H1 (cell line): ENCODE data around the gene TFB2M. TPM values are rescaled to one million over a fixed set of nuclear protein-coding genes. Genes with fewer than 3 reads are reported as not detected.
A peak's percentile ranks its signal among the peaks of the same experiment; 100 is the strongest.

Experiments
- CTCF ChIA-PET: fragments of 300-600 bp; sonication (Branson Sonifier 250); formaldehyde crosslinking; loops from one replicate; lab custom pipeline; 2021; ENCODE audit not compliant: partially characterized antibody; lab: Charles Lee
- POLR2A ChIA-PET: fragments of 300-600 bp; sonication (Branson Sonifier 250); formaldehyde crosslinking; loops from one replicate; lab custom pipeline; 2021; ENCODE audit warnings: inconsistent platforms; ENCODE audit not compliant: partially characterized antibody; lab: Charles Lee
- DNase-seq, 2 experiments: peaks; one replicate each; pipeline versions ENCODE4 v3.0.0 to v3.0.0-alpha.2; 2010 to 2022; ENCODE audit warnings: low spot score in 2 of 2, low read depth in 1 of 2, mixed read lengths in 1 of 2
- FAIRE-seq: peaks from 2 replicates; lab custom pipeline; 2011; peaks lifted over from hg19 to GRCh38; lab: Jason Lieb, UNC
- H2AFZ ChIP-seq: 2 replicates; pipeline ENCODE4 v1.8.1; 2012; ENCODE audit warnings: low read length, inconsistent platforms
- H2AK5ac ChIP-seq: 2 replicates; pipeline ENCODE4 v1.6.1; 2013; ENCODE audit warnings: low read depth, low read length
- H2BK120ac ChIP-seq: replicated peaks from 2 replicates; pipeline ENCODE3; 2013; ENCODE audit warnings: low read depth, low read length, inconsistent platforms
- H2BK12ac ChIP-seq: 2 replicates; pipeline ENCODE4 v1.6.1; 2013; ENCODE audit warnings: low read depth, low read length
- H2BK15ac ChIP-seq: 2 replicates; pipeline ENCODE4 v1.6.1; 2013; ENCODE audit warnings: low read length
- H2BK20ac ChIP-seq: 2 replicates; pipeline ENCODE4 v1.6.1; 2013; ENCODE audit warnings: low read length
- H2BK5ac ChIP-seq: 2 replicates; pipeline ENCODE4 v1.6.1; 2013; ENCODE audit warnings: low read depth, low read length
- H3K14ac ChIP-seq: 2 replicates; pipeline ENCODE4 v1.6.1; 2013; ENCODE audit warnings: inconsistent platforms; ENCODE audit not compliant: insufficient read length
- H3K18ac ChIP-seq: 2 replicates; pipeline ENCODE4 v1.6.1; 2013; ENCODE audit warnings: low read length; ENCODE audit errors: extremely low read depth
- H3K23ac ChIP-seq: 2 replicates; pipeline ENCODE4 v1.6.1; 2013; ENCODE audit warnings: inconsistent platforms; ENCODE audit not compliant: insufficient read length
- H3K23me2 ChIP-seq: 2 replicates; pipeline ENCODE4 v1.6.1; 2013; ENCODE audit warnings: low read depth, low read length
- H3K27ac ChIP-seq: 2 replicates; pipeline ENCODE4 v1.6.1; 2011; ENCODE audit warnings: low read depth, low read length, inconsistent platforms
- H3K27me3 ChIP-seq, 4 experiments: replicated peaks in 1 of 4; 1 replicate in 1 of 4; 2 replicates in 3 of 4; pipeline versions ENCODE4 v1.6.1 to v1.8.1; 2011 to 2013; ENCODE audit warnings: low read length in 3 of 4, mild to moderate bottlenecking in 3 of 4, inconsistent platforms in 2 of 4, mixed read lengths in 2 of 4, moderate library complexity in 1 of 4; ENCODE audit not compliant: control insufficient read depth in 3 of 4, insufficient read depth in 3 of 4; ENCODE audit errors: extremely low read depth in 1 of 4
- H3K36me3 ChIP-seq, 4 experiments: 2 replicates each; pipeline versions ENCODE4 v1.6.1 to v1.8.1; 2011 to 2013; ENCODE audit warnings: mild to moderate bottlenecking in 4 of 4, low read length in 3 of 4, moderate library complexity in 2 of 4, control low read depth in 1 of 4, inconsistent platforms in 1 of 4; ENCODE audit not compliant: insufficient read depth in 4 of 4, control insufficient read depth in 2 of 4
- H3K4ac ChIP-seq: replicated peaks from 2 replicates; pipeline ENCODE3; 2013; ENCODE audit warnings: low read length, low read depth, mixed read lengths, inconsistent platforms; ENCODE audit not compliant: insufficient read length
- H3K4me1 ChIP-seq, 4 experiments: replicated peaks in 1 of 4; 1 replicate in 1 of 4; 2 replicates in 3 of 4; pipeline versions ENCODE4 v1.6.1 to v1.8.1; 2011 to 2013; ENCODE audit warnings: low read length in 3 of 4, inconsistent platforms in 2 of 4, mixed read lengths in 1 of 4; ENCODE audit not compliant: insufficient read depth in 4 of 4, control insufficient read depth in 3 of 4
- H3K4me2 ChIP-seq, 2 experiments: 2 replicates each; pipeline versions ENCODE4 v1.6.1 to v1.8.1; 2011 to 2013; ENCODE audit warnings: low read depth in 2 of 2, low read length in 2 of 2, control low read depth in 1 of 2, inconsistent platforms in 1 of 2, mild to moderate bottlenecking in 1 of 2; ENCODE audit not compliant: insufficient read depth in 1 of 2
- H3K4me3 ChIP-seq, 4 experiments: fragments of 200-600, 300-600 bp in 1 of 4; sonication (generic), shearing (Covaris generic), sonication (Bioruptor Twin) in 1 of 4; 2 replicates each; pipeline versions ENCODE4 v1.5.1 to v1.8.1; 2011 to 2016; ENCODE audit warnings: low read length in 4 of 4, low read depth in 3 of 4, control low read depth in 2 of 4, inconsistent platforms in 2 of 4, mild to moderate bottlenecking in 2 of 4, mixed read lengths in 1 of 4, moderate library complexity in 1 of 4; ENCODE audit not compliant: insufficient read depth in 2 of 4; ENCODE audit errors: extremely low read depth in 1 of 4
- H3K56ac ChIP-seq: replicated peaks from 2 replicates; pipeline ENCODE3; 2013; ENCODE audit warnings: low read depth, mild to moderate bottlenecking, mixed read lengths, low read length, inconsistent platforms; ENCODE audit not compliant: insufficient read length
- H3K79me1 ChIP-seq: 2 replicates; pipeline ENCODE4 v1.6.1; 2013; ENCODE audit warnings: low read depth, low read length, control low read depth
- H3K79me2 ChIP-seq, 2 experiments: 2 replicates each; pipeline versions ENCODE4 v1.6.1 to v1.8.1; 2012 to 2013; ENCODE audit warnings: low read length in 2 of 2, mild to moderate bottlenecking in 2 of 2, inconsistent platforms in 1 of 2; ENCODE audit not compliant: insufficient read depth in 2 of 2, control insufficient read depth in 1 of 2
- H3K9ac ChIP-seq, 4 experiments: replicated peaks in 1 of 4; 1 replicate in 1 of 4; 2 replicates in 3 of 4; pipeline versions ENCODE4 v1.6.1 to v1.8.1; 2011 to 2013; ENCODE audit warnings: low read depth in 3 of 4, low read length in 3 of 4, control low read depth in 2 of 4, mild to moderate bottlenecking in 2 of 4, moderate library complexity in 2 of 4, inconsistent platforms in 1 of 4; ENCODE audit errors: extremely low read depth in 1 of 4
- H3K9me3 ChIP-seq, 2 experiments: 2 replicates each; pipeline versions ENCODE4 v1.6.1 to v1.8.1; 2012 to 2013; ENCODE audit warnings: mild to moderate bottlenecking in 2 of 2, moderate library complexity in 2 of 2, control low read depth in 1 of 2, inconsistent platforms in 1 of 2, low read depth in 1 of 2, low read length in 1 of 2, mixed read lengths in 1 of 2; ENCODE audit not compliant: insufficient read depth in 2 of 2
- H4K20me1 ChIP-seq, 2 experiments: replicated peaks in 1 of 2; 2 replicates each; pipeline versions ENCODE3 to v1.8.1; 2011 to 2013; ENCODE audit warnings: inconsistent platforms in 2 of 2, low read length in 2 of 2, mild to moderate bottlenecking in 1 of 2; ENCODE audit not compliant: insufficient read depth in 2 of 2, control insufficient read depth in 1 of 2
- H4K5ac ChIP-seq: 2 replicates; pipeline ENCODE4 v1.6.1; 2013; ENCODE audit warnings: low read length, low read depth, mixed read lengths, inconsistent platforms; ENCODE audit not compliant: insufficient read length
- H4K8ac ChIP-seq: 2 replicates; pipeline ENCODE4 v1.8.0; 2013; ENCODE audit warnings: mild to moderate bottlenecking, moderate library complexity, low read length, inconsistent platforms; ENCODE audit not compliant: insufficient read depth; ENCODE audit errors: extremely low read depth
- H4K91ac ChIP-seq: replicated peaks from 2 replicates; pipeline ENCODE3; 2013; ENCODE audit warnings: low read length, mixed read lengths, inconsistent platforms; ENCODE audit not compliant: insufficient read length
- NANOG ChIP-seq: IDR thresholded peaks from 2 replicates; pipeline ENCODE4 v1.6.1; 2011; ENCODE audit warnings: low read length, low read depth, mild to moderate bottlenecking, inconsistent platforms; ENCODE audit not compliant: insufficient read depth, poor library complexity, severe bottlenecking
- WGBS, 2 experiments: shearing (Covaris generic) in 1 of 2; methylation state at CpG; one replicate each; pipeline versions ENCODE4 v1.1.6 to v1.1.7; 2013 to 2015; ENCODE audit warnings: low lambda C conversion rate in 2 of 2, mixed read lengths in 2 of 2, inconsistent platforms in 1 of 2, low coverage in 1 of 2, missing lambda C conversion rate in 1 of 2; ENCODE audit not compliant: insufficient replicate concordance in 2 of 2, insufficient coverage in 1 of 2, insufficient read length in 1 of 2; ENCODE audit errors: extremely low coverage in 1 of 2, missing lambda C conversion rate in 1 of 2; 5-methylcytosine and 5-hydroxymethylcytosine counted together
- polyA plus RNA-seq, 7 experiments: library from polyadenylated mRNA; depleted of rRNA in 3 of 7; stranded (reverse) in 5 of 7; unstranded in 2 of 7; fragments of >200 nt in 5 of 7; fragments of 200-250 nt in 2 of 7; gene quantifications; 1 replicate in 5 of 7; 2 replicates in 1 of 7; 4 replicates in 1 of 7; pipeline versions ENCODE4 v1.2.1 to v1.2.3, GENCODE V29; 2011 to 2013; ENCODE audit warnings: missing spikeins in 2 of 7, mixed read lengths in 2 of 7
- total RNA-seq: library from RNA; stranded (reverse); fragmentation: NEBNext Ultra II Directional; extraction: Animal tissue kit (Norgen Biotek cat#: 25700); gene quantifications from 2 replicates; pipeline ENCODE4 v1.2.1, GENCODE V29; 2021
- TF ChIP-seq, protein P1 (sequence below), 3 experiments: IDR thresholded peaks; 1 replicate in 2 of 3; 2 replicates in 1 of 3; pipeline versions ENCODE4 v1.5.1 to v1.6.1; 2011; ENCODE audit warnings: low read length in 3 of 3, mild to moderate bottlenecking in 3 of 3, inconsistent platforms in 2 of 3, low read depth in 1 of 3, moderate library complexity in 1 of 3; ENCODE audit not compliant: insufficient read depth in 1 of 3; ENCODE audit errors: control extremely low read depth in 1 of 3

The TFB2M gene
- total and polyA plus RNA-seq, 2 of the 8 experiments (the other 6 are each of a cell fraction or from before 2014, with no cell fraction given) = 10.4 to 22.0 TPM

DNA sequence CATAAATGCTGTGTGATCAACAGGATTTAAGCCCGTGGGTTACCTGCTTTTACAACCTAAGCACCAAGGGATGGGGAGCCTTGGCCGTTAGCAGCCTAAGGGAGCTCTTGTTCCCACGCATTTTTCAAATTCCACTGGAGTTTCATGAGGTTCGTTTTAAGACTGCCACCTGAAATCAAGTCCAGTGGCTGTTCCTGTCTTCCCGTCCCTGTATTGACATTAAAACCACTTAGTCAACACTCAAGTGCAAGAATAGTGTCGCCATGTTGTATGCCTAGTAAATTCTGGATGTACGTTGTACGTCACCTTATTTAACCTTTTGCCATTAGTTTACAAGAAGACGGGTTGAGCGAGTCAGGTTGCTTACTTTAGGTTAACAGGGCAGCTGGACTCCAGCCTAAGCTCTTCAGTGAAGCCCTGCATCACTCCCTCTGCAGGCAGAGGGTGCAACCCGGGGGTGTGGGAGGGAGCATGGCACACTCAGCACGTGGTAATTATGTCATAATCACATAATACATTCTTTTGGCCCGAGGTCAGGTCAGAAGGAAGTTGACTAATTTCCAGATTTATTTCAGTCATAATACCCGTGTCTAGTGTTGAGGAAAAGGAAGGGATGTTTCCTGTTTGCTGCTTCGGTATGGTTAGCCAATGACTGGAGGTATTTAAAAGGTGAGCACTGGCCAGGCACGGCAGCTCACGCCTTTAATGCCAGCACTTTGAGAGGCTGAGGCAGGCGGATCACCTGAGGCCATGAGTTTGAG, 42.7 kb upstream of the TFB2M start:
- Histone ChIP-seq H3K27me3 (no peaks in the 10 kb centered on the region), H2BK20ac (no peak overlapping the region), H3K27ac (0 out of 2 replicates have a peak overlapping the region, but pooled peaks have one; percentile 2), H4K8ac (no peak overlapping the region), H3K79me1 (peaks cover 4% of the 10 kb centered on the region; the same call in 1 of the 2 replicates), H2AFZ (no peak overlapping the region), H3K79me2 (peaks cover 0 to 4% of the 10 kb centered on the region in 2 experiments; a peak in 1 of 4 replicates), H3K4ac (no peak overlapping the region), H3K4me2 (peak overlapping the region in 1 of 2 experiments; percentile 21; a peak in 1 of 4 replicates), H3K4me3 (no peak overlapping the region), H3K18ac (no peak overlapping the region), H3K23ac (no peak overlapping the region), H3K9me3 (no peaks in the 10 kb centered on the region), H4K20me1 (no peaks in the 10 kb centered on the region), H2BK12ac (no peak overlapping the region), H3K56ac (no peak overlapping the region), H3K9ac (no peak overlapping the region; a peak in 1 of 7 replicates), H4K91ac (no peak overlapping the region), H3K36me3 (no peaks in the 10 kb centered on the region), H2BK5ac (no peak overlapping the region), H2BK15ac (no peak overlapping the region), H3K4me1 (peaks cover 0 to 6% (median 1%) of the 10 kb centered on the region in 4 experiments; a peak in 5 of 7 replicates), H2BK120ac (no peak overlapping the region), H2AK5ac (no peak overlapping the region; the same call in 1 of the 2 replicates), H4K5ac (no peak overlapping the region), H3K14ac (no peak overlapping the region), H3K23me2 (no peaks in the 10 kb centered on the region)
- WGBS, 2 experiments = 81% methylated on average over 18 of the region's 18 CpGs; no CpG with 5 or more reads in 1 of the 2 experiments
- CTCF ChIA-PET = interaction anchor here (0.7 to 1.6 kb wide), 3 partner anchors 9 to 15 kb away, joined by 3 to 4 read pairs (median 4); no protein-coding TSS in a partner anchor
- no peak for DNase-seq
- TF ChIP-seq, protein P1, sequence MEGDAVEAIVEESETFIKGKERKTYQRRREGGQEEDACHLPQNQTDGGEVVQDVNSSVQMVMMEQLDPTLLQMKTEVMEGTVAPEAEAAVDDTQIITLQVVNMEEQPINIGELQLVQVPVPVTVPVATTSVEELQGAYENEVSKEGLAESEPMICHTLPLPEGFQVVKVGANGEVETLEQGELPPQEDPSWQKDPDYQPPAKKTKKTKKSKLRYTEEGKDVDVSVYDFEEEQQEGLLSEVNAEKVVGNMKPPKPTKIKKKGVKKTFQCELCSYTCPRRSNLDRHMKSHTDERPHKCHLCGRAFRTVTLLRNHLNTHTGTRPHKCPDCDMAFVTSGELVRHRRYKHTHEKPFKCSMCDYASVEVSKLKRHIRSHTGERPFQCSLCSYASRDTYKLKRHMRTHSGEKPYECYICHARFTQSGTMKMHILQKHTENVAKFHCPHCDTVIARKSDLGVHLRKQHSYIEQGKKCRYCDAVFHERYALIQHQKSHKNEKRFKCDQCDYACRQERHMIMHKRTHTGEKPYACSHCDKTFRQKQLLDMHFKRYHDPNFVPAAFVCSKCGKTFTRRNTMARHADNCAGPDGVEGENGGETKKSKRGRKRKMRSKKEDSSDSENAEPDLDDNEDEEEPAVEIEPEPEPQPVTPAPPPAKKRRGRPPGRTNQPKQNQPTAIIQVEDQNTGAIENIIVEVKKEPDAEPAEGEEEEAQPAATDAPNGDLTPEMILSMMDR (IDR thresholded peaks at IDR 0.05; ENCODE audit: control extremely low read depth in 1 of 3, insufficient read depth in 1 of 3, low read depth in 1 of 3, low read length in 3 of 3) = peak in 1 of 3 experiments; percentile 9; a peak in 1 of 4 replicates
- no peak for TF ChIP-seq NANOG
- no peak for FAIRE-seq
- POLR2A ChIA-PET = interaction anchor here (0.6 to 1.6 kb wide), 2 partner anchors 43 to 1388 kb away, joined by 3 to 7 read pairs; partner anchors contain the start of genes CNST and TFB2M
